ENCODE data around the gene USH2A.

USH2A gene

DNA sequence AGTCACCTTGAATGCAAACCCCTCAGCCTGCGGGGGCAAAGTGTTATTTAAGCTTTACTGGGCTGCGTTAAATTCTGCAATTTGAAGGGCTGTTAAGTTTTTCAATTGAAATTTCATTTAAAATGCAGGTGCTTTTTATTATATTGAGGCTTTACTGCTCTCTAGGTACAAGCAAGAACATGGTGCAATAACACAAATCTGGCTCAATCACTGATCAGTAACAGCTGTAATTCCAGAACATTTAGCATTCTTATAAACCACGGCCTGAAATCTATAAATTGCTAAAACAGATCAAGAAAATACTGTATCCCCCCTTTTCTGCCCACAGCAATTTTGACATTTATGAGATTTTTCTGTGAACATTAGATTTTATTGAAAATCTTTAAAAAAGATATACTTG is 533.4 kb downstream of the USH2A start:
- no peak for TF ChIP-seq CTCF (IDR thresholded peaks at IDR 0.05; ENCODE audit: insufficient read depth, low read length, poor library complexity, severe bottlenecking)
- no peaks in the 10 kb centered on the region for H3K27me3 ChIP-seq (replicated peaks; ENCODE audit: control insufficient read depth, insufficient read depth, low read length)
- no peaks in the 10 kb centered on the region for H3K36me3 ChIP-seq (ENCODE audit: control insufficient read depth, insufficient read depth, low read length)
- no peak for DNase-seq (ENCODE audit: extremely low read depth, insufficient read length)
- H3K4me3 ChIP-seq (replicated peaks; ENCODE audit: low read depth, low read length), result no peak overlapping the region

DNA sequence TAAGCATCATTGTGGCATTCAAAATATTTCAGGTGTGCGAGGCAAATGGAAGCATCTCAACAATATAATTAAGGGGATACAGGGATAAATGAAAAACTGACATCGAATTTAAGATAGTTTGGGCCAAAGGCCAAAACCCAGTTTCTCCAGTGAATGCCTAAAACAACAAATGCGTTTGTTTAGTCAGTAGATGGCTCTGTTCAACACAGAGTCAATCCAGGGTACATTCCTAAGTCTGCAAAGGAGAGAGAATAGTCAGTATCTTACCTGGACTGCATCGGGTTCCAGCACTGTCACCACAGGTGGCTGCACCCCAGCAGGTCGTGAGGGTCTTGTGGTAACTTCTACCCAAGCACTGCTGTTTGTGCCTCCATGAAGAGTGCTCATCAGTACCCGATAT is 535.1 kb downstream of the USH2A start:
- H3K27me3 ChIP-seq (replicated peaks; ENCODE audit: control insufficient read depth, insufficient read depth, low read length), result no peaks in the 10 kb centered on the region
- DNase-seq (ENCODE audit: extremely low read depth, insufficient read length), result no peak
- TF ChIP-seq CTCF (IDR thresholded peaks at IDR 0.05; ENCODE audit: insufficient read depth, low read length, poor library complexity, severe bottlenecking), result peak; percentile 5
- H3K36me3 ChIP-seq (ENCODE audit: control insufficient read depth, insufficient read depth, low read length), result no peaks in the 10 kb centered on the region
- H3K4me3 ChIP-seq (replicated peaks; ENCODE audit: low read depth, low read length), result no peak overlapping the region

DNA sequence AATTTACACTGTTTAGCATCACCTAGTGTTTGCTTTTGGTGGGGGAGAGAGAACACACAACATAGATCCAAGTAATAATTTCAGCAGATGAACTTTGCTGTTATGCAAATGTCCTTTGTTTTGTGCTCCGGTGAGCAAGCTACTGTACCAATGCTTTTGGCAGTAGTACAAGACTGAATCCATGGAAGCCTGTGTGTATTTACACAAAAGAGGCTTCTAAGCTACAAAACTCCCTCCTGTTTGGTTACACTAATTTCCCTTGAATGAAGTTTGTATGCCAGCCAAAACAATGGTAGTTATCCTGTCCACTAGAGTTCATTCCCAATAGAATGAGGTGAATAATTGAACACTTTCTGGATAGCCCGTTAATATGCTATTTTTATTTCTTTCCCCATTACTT is 535.6 kb downstream of the USH2A start:
- no peak for TF ChIP-seq CTCF (IDR thresholded peaks at IDR 0.05; ENCODE audit: insufficient read depth, low read length, poor library complexity, severe bottlenecking)
- no peak overlapping the region for H3K4me3 ChIP-seq (replicated peaks; ENCODE audit: low read depth, low read length)
- H3K36me3 ChIP-seq (ENCODE audit: control insufficient read depth, insufficient read depth, low read length), result no peaks in the 10 kb centered on the region
- no peaks in the 10 kb centered on the region for H3K27me3 ChIP-seq (replicated peaks; ENCODE audit: control insufficient read depth, insufficient read depth, low read length)
- DNase-seq (ENCODE audit: extremely low read depth, insufficient read length), result no peak

DNA sequence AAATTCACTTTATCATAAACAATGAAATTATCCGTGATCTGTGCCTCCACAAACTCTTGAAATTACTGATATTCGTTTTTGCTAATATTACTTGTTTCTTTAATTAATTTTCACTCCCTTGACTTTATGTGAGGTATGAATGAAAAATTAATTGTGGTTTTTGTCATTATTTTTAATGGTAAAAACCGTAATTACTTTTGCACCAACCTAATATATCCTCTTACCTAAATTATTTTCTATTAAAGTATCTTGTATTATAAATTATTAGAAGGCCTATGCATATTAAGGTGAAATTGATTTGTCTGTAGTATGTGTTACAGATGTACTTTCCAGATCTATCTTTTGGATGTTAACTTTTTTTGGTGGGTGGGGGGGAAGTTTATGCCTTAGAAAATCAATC is 540.2 kb downstream of the USH2A start:
- TF ChIP-seq CTCF (IDR thresholded peaks at IDR 0.05; ENCODE audit: insufficient read depth, low read length, poor library complexity, severe bottlenecking), result no peak
- DNase-seq (ENCODE audit: extremely low read depth, insufficient read length), result no peak
- no peaks in the 10 kb centered on the region for H3K36me3 ChIP-seq (ENCODE audit: control insufficient read depth, insufficient read depth, low read length)
- no peaks in the 10 kb centered on the region for H3K27me3 ChIP-seq (replicated peaks; ENCODE audit: control insufficient read depth, insufficient read depth, low read length)
- H3K4me3 ChIP-seq (replicated peaks; ENCODE audit: low read depth, low read length), result no peak overlapping the region

- TF ChIP-seq CTCF (IDR thresholded peaks at IDR 0.05; ENCODE audit: insufficient read depth, low read length, poor library complexity, severe bottlenecking), result no peak
- no peaks in the 10 kb centered on the region for H3K36me3 ChIP-seq (ENCODE audit: control insufficient read depth, insufficient read depth, low read length)
- H3K4me3 ChIP-seq (replicated peaks; ENCODE audit: low read depth, low read length), result no peak overlapping the region
- peak; percentile 44 for DNase-seq (ENCODE audit: extremely low read depth, insufficient read length)
- no peaks in the 10 kb centered on the region for H3K27me3 ChIP-seq (replicated peaks; ENCODE audit: control insufficient read depth, insufficient read depth, low read length)
Measured at GRCh38 chr1:215878843-215879242, 544.4 kb downstream of the USH2A start.

GRCh38 chr1:215878128-215878527 is 545.1 kb downstream of the USH2A start:
- H3K4me3 ChIP-seq (replicated peaks; ENCODE audit: low read depth, low read length), result no peak overlapping the region

More at GRCh38 chr1:215878128-215878527, 545.1 kb downstream of the USH2A start:
- no peak for DNase-seq (ENCODE audit: extremely low read depth, insufficient read length)
- TF ChIP-seq CTCF (IDR thresholded peaks at IDR 0.05; ENCODE audit: insufficient read depth, low read length, poor library complexity, severe bottlenecking), result no peak
- no peaks in the 10 kb centered on the region for H3K27me3 ChIP-seq (replicated peaks; ENCODE audit: control insufficient read depth, insufficient read depth, low read length)
- H3K36me3 ChIP-seq (ENCODE audit: control insufficient read depth, insufficient read depth, low read length), result no peaks in the 10 kb centered on the region
